ENCODE measurements around the gene ARHGAP22. TPM values are rescaled to one million over a fixed set of nuclear protein-coding genes. Genes with fewer than 3 reads are reported as not detected.
A peak's percentile ranks its signal among the peaks of the same experiment; 100 is the strongest.

ARHGAP22 gene
- total RNA-seq, 3 donors from 2014 or later: 2.6 to 8.2 (median 4.8) TPM

DNA sequence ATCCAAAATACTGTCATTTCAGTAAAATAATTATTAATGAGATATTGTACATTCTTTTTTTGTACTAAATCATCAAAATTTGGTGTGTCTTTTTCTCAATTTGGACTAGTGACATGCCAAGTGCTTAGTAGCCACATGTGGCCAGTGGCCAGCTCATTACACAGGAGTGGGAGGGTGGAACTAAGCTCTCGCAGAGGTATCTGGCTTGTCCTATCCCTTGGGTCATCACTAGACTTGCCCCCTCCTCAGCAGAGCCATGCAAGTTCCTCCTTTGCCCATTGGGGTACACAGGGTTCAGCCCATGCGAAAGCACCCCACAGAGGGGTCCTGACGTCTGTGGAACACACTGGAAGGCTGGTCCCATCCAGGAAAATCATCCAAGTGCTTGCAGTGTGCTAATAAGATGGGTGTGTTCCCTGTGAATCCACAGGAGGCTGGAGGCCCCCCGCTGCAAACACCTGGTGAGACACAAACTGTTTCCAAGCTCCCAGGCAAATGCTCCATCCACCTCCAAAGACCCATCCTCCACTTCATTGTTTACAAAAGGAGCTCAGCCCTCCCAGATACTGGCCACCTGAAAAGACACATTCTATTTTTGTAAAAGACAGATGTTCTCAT lies 1.3 kb downstream of the ARHGAP22 start:
- H3K4me1 ChIP-seq: no peaks in the 10 kb centered on the region
- no peak overlapping the region for H3K27ac ChIP-seq
- no peaks in the 10 kb centered on the region for H3K36me3 ChIP-seq
- H3K9me3 ChIP-seq: no peaks in the 10 kb centered on the region
- no peak for DNase-seq (ENCODE audit: low spot score in 2 of 2)
- intact Hi-C loops (cut with DNase I; ENCODE audit: low total_unique reads): no loop called here
- TF ChIP-seq, protein P1, sequence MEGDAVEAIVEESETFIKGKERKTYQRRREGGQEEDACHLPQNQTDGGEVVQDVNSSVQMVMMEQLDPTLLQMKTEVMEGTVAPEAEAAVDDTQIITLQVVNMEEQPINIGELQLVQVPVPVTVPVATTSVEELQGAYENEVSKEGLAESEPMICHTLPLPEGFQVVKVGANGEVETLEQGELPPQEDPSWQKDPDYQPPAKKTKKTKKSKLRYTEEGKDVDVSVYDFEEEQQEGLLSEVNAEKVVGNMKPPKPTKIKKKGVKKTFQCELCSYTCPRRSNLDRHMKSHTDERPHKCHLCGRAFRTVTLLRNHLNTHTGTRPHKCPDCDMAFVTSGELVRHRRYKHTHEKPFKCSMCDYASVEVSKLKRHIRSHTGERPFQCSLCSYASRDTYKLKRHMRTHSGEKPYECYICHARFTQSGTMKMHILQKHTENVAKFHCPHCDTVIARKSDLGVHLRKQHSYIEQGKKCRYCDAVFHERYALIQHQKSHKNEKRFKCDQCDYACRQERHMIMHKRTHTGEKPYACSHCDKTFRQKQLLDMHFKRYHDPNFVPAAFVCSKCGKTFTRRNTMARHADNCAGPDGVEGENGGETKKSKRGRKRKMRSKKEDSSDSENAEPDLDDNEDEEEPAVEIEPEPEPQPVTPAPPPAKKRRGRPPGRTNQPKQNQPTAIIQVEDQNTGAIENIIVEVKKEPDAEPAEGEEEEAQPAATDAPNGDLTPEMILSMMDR (IDR thresholded peaks at IDR 0.05): no peak
- TF ChIP-seq POLR2A (IDR thresholded peaks at IDR 0.05): no peak
- TF ChIP-seq POLR2AphosphoS5 (IDR thresholded peaks at IDR 0.05): no peak
- peaks cover 0 to 7% of the 10 kb centered on the region in 2 donors for H3K27me3 ChIP-seq
- peak overlapping the region in 1 of 3 donors; percentile 39 for H3K4me3 ChIP-seq

DNA sequence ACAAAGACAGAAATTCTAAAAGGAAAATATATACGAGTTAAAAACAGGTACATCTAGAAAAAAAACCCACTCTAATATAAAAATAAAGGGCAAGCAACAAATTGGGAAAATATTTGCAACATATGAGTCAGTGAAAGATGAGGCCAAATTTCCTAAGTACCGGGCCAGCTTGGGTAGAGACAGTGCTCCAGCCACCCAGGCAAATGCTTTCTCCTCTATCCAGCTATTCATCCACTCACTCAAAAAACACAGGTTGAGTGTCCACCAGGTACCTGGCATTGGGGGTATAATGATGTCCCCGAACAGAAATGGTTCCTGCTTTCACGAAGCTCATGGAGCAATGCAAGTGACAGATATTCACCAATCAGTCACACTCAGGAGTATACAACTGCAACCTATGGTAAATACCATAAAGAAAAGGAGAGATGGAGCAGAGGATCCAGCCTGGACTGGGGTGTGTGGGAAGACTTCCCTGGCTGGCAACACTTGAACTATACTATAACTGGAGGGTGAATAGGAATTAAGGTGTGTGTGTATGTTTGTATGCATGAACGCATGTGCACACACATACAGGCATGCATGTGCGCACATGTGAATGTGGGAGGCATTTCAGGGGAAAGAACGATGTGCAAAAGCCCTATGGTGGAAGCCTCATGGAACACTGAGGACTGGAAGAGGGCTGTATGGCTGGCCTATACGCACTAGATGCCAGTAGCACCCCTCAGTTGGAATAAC lies 2.3 kb downstream of the ARHGAP22 start:
- Histone ChIP-seq H3K4me1 (no peaks in the 10 kb centered on the region), H3K4me3 (no peak overlapping the region), H3K27ac (no peak overlapping the region), H3K36me3 (no peaks in the 10 kb centered on the region), H3K27me3 (peaks cover 0 to 7% of the 10 kb centered on the region in 2 donors), H3K9me3 (no peaks in the 10 kb centered on the region)
- DNase-seq (ENCODE audit: low spot score in 2 of 2): no peak
- intact Hi-C loops (cut with DNase I; ENCODE audit: low total_unique reads): no loop called here
- TF ChIP-seq, protein P1 (IDR thresholded peaks at IDR 0.05): no peak
- TF ChIP-seq POLR2A (IDR thresholded peaks at IDR 0.05) (no peak), POLR2AphosphoS5 (IDR thresholded peaks at IDR 0.05) (no peak)

DNA sequence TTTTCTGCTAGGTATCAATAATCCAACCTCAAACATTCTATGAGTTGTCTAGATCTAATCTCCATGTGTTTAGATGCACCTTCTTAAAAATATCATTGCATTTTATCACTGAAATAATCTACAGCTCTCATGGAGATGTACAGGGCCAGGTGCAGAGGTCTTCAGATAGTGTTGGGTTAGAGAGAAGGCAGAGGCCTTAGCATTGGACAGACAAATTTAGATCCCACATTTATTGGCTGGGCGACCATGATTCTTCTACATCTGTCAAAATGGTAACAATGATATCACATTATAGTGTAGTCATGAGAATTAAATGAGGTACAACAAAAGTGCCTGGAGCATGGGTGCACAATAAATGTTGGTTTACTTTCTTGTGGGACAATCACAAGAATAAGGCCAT lies 3.1 kb downstream of the ARHGAP22 start:
- no peaks in the 10 kb centered on the region for H3K4me1 ChIP-seq
- intact Hi-C loops (cut with DNase I; ENCODE audit: low total_unique reads): no loop called here
- no peaks in the 10 kb centered on the region for H3K36me3 ChIP-seq
- no peak overlapping the region for H3K27ac ChIP-seq
- TF ChIP-seq POLR2AphosphoS5 (IDR thresholded peaks at IDR 0.05): no peak
- no peak overlapping the region for H3K4me3 ChIP-seq
- no peak for DNase-seq (ENCODE audit: low spot score in 2 of 2)
- no peaks in the 10 kb centered on the region for H3K9me3 ChIP-seq
- peaks cover 0 to 7% of the 10 kb centered on the region in 2 donors for H3K27me3 ChIP-seq

DNA sequence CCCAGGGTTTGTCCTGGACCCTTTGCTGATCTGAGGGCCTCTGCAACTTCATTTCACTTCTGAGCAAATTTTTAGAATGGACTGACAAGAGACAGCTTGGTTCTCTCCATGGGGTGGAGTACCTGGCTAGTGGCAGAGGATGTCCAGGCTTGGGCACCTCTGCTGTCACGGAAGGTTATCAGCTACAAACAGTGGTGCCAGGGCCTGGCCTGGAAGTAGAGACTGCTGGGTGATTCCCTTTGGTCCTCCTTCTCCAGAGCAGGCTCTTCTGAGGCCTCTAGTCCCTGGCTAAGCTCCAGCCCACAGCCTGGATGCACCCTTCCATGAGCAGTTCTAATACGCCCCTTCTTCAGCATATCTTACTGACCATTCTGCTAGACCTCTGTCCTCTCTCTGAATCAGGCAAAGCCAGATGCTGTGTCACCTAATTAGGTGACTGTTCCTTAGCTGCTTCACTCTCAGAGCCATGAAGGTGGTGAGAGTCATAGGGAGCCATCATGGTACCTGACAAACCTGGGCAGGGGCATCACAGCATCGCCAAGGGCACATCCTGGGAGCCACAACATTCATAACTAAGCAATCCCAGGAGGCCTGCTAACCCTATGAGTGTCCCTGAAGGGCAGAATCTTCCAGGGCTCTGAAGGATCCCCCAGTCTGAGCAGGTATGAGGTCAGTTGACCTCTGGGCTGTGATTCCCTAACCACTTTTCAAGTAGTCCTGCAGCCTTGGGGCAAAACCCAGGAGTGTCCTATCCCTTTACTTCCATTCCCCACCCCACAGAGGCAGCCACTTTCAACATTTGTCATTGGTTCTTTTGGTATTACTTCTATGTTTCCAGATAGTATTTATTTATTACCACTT lies 4.0 kb downstream of the ARHGAP22 start:
- intact Hi-C loops (cut with DNase I; ENCODE audit: low total_unique reads): no loop called here
- Histone ChIP-seq H3K4me1 (no peaks in the 10 kb centered on the region), H3K9me3 (no peaks in the 10 kb centered on the region), H3K27me3 (peaks cover 0 to 7% of the 10 kb centered on the region in 2 donors), H3K4me3 (no peak overlapping the region), H3K27ac (no peak overlapping the region), H3K36me3 (no peaks in the 10 kb centered on the region)
- no peak for DNase-seq (ENCODE audit: low spot score in 2 of 2)
- TF ChIP-seq POLR2A (IDR thresholded peaks at IDR 0.05): no peak
- TF ChIP-seq POLR2AphosphoS5 (IDR thresholded peaks at IDR 0.05): no peak
- TF ChIP-seq, protein P1 (IDR thresholded peaks at IDR 0.05): no peak

DNA sequence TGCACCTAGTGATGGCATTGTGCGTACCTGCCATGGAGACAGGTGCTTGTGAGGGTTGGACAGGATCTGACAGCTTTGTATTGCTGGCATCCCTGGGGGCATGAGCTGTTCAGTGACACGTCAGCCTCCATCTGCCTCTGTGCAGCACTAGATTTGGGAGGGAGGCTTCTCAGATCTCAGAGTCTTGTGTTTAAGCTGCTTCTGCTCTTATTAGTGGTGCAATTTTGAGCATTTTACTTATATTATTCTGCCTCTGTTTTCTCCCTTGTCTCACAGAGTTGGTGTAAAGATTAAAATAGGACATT lies 5.1 kb downstream of the ARHGAP22 start:
- TF ChIP-seq POLR2AphosphoS5 (IDR thresholded peaks at IDR 0.05) (no peak), POLR2A (IDR thresholded peaks at IDR 0.05) (no peak)
- TF ChIP-seq, protein P1 (IDR thresholded peaks at IDR 0.05): no peak
- DNase-seq (ENCODE audit: low spot score in 2 of 2): no peak
- Histone ChIP-seq H3K4me1 (no peaks in the 10 kb centered on the region), H3K27me3 (peaks cover 0 to 7% of the 10 kb centered on the region in 2 donors), H3K36me3 (no peaks in the 10 kb centered on the region), H3K27ac (no peak overlapping the region), H3K4me3 (no peak overlapping the region), H3K9me3 (no peaks in the 10 kb centered on the region)
- intact Hi-C loops (cut with DNase I; ENCODE audit: low total_unique reads): no loop called here
